HG03354 (cell line): Measurements from ENCODE around the gene GPRC5B.

Experiments
- ATAC-seq: cut with Tn5 transposase; IDR thresholded peaks from one replicate; pipeline ENCODE4 v1.9.1; 2021; ENCODE audit warnings: mild to moderate bottlenecking; ENCODE audit not compliant: unreplicated experiment, poor library complexity, severe bottlenecking

The GPRC5B gene

GRCh38 chr16:19829844-19830692 is 54.6 kb downstream of the GPRC5B start:
- no peak for ATAC-seq

DNA sequence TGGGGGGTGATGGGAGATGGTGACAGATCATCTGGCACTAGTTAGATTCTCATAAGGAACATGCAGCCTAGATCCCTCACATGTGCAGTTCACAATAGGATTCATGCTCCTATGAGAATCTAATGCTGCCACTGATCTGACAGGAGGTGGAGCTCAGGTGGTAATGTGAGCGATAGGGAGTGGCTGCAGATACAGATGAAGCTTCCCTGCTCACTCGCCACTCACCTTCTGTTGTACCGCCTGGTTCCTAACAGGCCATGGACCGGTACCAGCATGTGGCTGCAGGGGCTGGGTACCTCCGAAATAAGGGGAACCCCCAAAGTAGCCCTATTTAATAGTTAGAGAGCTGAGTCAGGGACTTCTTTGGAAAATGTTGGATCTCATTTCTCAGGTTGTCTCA is 60.4 kb downstream of the GPRC5B start:
- no peak for ATAC-seq

GRCh38 chr16:19823322-19823721 is 61.3 kb downstream of the GPRC5B start:
- ATAC-seq: no peak

DNA sequence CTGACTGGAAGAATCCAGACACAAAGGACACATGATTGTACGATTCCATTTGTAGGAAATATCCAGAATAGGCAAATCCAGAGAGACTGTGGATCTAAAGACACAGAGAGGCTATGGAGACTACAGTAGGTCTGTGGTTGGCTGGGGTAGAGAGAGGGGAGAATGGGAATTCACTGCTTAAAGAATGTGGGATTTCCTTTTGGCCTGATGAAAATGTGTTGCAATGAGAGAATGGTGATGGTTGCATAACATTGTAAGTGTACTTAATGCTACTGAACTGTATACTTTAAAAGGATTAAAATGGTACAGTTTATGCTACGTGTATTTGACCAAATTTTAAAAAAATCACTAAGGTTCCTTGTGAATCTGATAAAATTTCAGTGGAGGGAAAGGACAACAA is 62.1 kb downstream of the GPRC5B start:
- ATAC-seq: no peak

DNA sequence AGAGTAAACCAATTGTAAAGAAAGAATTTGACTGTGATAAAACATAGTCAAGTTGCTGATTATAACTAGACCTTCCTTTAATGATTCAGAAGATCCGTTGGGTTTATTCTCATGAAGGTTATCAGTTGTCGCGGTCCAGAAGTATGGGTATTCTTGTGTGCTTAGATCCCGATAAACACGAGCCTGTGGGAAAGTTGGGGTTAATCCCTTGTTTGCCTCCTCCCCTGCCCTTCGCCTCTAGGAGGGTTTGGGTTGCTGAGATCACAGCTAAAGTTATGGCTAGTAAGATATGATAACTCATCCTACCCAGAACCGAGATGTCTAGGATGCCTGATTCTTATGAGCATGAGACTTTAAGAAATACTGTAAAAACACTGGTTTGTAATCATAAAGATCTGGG is 66.8 kb downstream of the GPRC5B start:
- no peak for ATAC-seq

GRCh38 chr16:19817122-19817521 is 67.5 kb downstream of the GPRC5B start:
- no peak for ATAC-seq

GRCh38 chr16:19815418-19815817 is 69.2 kb downstream of the GPRC5B start:
- ATAC-seq: no peak

DNA sequence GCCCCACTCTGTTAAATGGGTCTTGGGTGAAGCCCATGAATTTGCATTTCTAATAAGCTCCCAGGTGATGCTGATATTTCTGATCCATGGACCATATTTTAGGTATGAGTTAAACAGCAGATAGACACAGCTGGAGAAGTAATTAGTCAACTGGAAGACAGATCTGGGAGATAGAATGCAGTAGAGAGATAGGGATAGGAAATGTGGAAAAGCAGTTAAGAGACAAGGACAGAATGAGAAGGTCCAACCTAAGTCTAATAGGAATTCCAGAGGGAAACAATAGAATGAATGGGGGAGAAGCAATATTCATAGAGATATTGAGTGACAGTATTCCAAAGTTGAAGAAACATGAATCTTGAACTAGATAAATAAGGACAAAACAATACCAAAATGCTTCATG is 71.7 kb downstream of the GPRC5B start:
- ATAC-seq: no peak

- ATAC-seq: no peak
Measured at GRCh38 chr16:19810817-19811731, 73.6 kb downstream of the GPRC5B start.

GRCh38 chr16:19809693-19810092 is 75.0 kb downstream of the GPRC5B start:
- ATAC-seq: no peak

DNA sequence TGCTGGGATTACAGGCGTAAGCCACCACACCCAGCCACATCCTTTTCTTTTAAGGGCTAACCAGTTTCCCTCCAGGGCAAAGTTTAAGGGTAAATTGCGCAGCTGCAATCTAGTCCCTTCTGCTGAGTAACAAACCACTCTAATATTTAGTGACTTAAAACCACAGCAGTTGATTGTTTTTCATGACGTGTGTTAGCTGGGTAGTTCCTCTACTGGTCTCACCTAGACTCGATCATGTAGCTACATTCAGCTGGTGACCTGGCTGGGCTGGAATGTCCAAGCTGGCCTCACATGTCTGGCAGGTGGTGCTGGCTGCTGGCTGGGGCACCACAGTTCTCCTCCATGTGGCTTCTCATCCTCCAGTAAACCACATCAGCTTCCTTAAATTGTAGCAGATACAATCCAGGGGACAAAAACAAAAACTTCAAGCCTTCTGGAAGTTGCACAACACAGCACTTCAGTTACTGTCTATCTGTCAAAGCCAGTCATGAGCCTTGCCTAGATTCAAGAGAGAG is 75.5 kb downstream of the GPRC5B start:
- ATAC-seq: no peak

DNA sequence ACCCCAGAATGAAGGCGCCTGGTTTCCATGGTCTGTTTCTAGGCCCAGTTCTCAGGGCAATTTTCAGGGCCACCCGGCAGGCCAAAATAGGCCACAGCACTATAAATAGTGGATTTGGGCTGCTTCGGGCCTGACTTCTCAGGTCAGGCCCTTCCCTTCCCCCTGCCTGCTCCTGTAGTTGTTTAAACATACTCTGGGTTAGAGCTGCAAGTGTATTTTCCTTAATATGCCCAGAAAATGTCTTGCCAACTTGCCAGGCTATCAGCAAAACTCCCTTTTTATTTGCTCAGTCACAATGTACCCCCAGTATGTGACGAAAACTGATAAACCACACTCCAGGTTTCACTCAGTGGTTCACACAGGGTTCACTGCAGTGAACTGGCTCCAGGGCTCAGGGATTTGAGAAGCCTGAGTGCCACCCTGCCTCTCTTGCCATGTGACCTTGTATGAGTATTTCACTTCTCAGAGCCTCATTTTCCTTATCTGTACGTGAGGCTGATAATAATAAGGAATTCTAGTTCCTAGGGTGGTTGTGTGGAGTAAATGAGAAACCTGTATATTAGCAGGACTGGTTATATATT is 76.5 kb downstream of the GPRC5B start:
- peak; percentile 79 for ATAC-seq
